Lower leg skin (tissue), 3 donors: ENCODE data around the gene PSPH.

Experiments
- CTCF ChIP-seq, 3 donors: fragments of 450-650 bp; IDR thresholded peaks; one replicate each; pipeline ENCODE4 v1.5.1; 2016; ENCODE audit warnings: antibody characterized with exemption in 3 of 3, mild to moderate bottlenecking in 3 of 3, moderate library complexity in 2 of 3
- POLR2A ChIP-seq, 2 donors: fragments of 450-650 bp; IDR thresholded peaks; one replicate each; pipeline ENCODE4 v1.6.1; 2016 to 2017; ENCODE audit warnings: antibody characterized with exemption in 2 of 2, mild to moderate bottlenecking in 1 of 2, moderate library complexity in 1 of 2

- no peak for TF ChIP-seq CTCF (IDR thresholded peaks at IDR 0.05)
- TF ChIP-seq POLR2A (IDR thresholded peaks at IDR 0.05): no peak
Observed at GRCh38 chr7:56053993-56054392, 2.7 kb upstream of the PSPH start.
